ENCODE measurements around the gene MYRFL.

- TF ChIP-seq CTCF (IDR thresholded peaks at IDR 0.05) (no peak), POLR2A (IDR thresholded peaks at IDR 0.05) (no peak)
These were observed 162.6 kb downstream of the MYRFL start for GRCh38 chr12:69987579-69988091.
